Measurements from ENCODE around the gene DCST2. TPM values are rescaled to one million over a fixed set of nuclear protein-coding genes. Genes with fewer than 3 reads are reported as not detected.

The DCST2 gene
- total RNA-seq, 4 donors from 2014 or later: 0.35 to 0.54 TPM; not detected in 2

DNA sequence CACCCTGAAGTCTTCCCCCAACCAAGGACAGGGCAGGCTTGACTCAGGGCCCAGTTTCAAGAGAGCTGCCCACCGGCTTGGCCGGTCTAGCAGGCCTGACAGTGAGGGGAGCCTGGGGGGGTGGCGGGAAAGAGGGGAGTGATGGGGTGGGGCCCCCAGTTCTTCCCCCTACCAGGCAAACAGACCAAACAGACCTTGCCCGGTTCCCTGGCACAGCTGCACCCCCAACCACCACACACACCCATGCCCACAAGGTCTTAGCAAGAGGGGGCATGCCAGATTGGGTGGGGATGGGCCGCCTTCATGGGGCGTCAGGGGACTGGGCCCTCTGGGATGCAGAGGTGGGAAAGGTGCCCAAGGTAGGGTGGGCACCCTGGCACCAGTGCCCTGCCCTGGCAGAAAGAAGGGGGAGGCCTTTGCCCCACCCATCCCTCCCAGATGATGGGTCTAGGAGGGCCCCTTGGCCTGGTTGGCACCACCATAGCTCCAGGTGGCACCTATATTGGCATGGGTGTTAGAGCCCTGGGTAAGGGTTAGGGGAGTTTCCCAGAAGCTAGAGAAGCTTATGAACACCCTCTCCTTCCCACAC is 22.1 kb downstream of the DCST2 start:
- no CpG with 5 or more reads among the region's 6 CpGs for WGBS, 2 donors (ENCODE audit: low coverage in 1 of 2)
- Histone ChIP-seq H3K9me3 (no peaks in the 10 kb centered on the region), H3K4me3 (no peak overlapping the region), H3K27ac (peak overlapping the region; percentile 2 to 97 (median 76)), H3K36me3 (peaks cover 0 to 27% of the 10 kb centered on the region in 2 donors), H3K27me3 (no peaks in the 10 kb centered on the region), H3K4me1 (peaks cover 0 to 83% (median 34%) of the 10 kb centered on the region in 3 donors)
- TF ChIP-seq POLR2AphosphoS5 (IDR thresholded peaks at IDR 0.05) (no peak), EP300 (IDR thresholded peaks at IDR 0.05) (no peak), POLR2A (IDR thresholded peaks at IDR 0.05) (no peak)
- TF ChIP-seq, protein P1, sequence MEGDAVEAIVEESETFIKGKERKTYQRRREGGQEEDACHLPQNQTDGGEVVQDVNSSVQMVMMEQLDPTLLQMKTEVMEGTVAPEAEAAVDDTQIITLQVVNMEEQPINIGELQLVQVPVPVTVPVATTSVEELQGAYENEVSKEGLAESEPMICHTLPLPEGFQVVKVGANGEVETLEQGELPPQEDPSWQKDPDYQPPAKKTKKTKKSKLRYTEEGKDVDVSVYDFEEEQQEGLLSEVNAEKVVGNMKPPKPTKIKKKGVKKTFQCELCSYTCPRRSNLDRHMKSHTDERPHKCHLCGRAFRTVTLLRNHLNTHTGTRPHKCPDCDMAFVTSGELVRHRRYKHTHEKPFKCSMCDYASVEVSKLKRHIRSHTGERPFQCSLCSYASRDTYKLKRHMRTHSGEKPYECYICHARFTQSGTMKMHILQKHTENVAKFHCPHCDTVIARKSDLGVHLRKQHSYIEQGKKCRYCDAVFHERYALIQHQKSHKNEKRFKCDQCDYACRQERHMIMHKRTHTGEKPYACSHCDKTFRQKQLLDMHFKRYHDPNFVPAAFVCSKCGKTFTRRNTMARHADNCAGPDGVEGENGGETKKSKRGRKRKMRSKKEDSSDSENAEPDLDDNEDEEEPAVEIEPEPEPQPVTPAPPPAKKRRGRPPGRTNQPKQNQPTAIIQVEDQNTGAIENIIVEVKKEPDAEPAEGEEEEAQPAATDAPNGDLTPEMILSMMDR (IDR thresholded peaks at IDR 0.05): no peak
- ATAC-seq: no peak

DNA sequence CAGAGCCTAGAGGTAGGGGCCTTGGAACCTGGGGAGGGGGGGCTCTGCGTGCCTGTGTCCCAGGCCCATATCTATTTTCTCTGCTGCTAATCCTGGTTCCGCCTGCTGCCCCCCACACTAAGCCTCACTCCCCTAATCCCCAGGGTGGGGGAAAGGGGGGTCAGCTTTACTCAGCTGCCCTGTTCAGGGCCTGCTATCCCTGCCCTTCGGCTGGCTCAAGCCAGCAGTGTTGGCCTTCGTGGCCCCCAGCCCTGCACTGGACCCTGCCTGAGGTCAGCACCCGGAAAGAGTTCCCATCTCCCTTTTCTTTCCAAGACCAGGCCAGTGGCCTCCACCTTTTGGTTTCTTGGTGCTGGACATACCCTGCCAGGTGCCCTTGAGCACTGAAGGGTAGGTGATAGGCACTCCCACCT is 22.6 kb downstream of the DCST2 start:
- peak overlapping the region in 3 of 4 donors; percentile 64 to 97 (median 88) for H3K27ac ChIP-seq
- H3K4me3 ChIP-seq: no peak overlapping the region
- TF ChIP-seq EP300 (IDR thresholded peaks at IDR 0.05) (no peak), POLR2AphosphoS5 (IDR thresholded peaks at IDR 0.05) (no peak)
- ATAC-seq: no peak
- H3K9me3 ChIP-seq: no peaks in the 10 kb centered on the region
- H3K27me3 ChIP-seq: no peaks in the 10 kb centered on the region
- H3K36me3 ChIP-seq: peaks cover 0 to 21% of the 10 kb centered on the region in 2 donors
- 76% methylated on average over 5 of the region's 5 CpGs; no CpG with 5 or more reads in 1 of the 2 donors for WGBS, 2 donors (ENCODE audit: low coverage in 1 of 2)
- H3K4me1 ChIP-seq: peaks cover 0 to 83% (median 32%) of the 10 kb centered on the region in 3 donors

DNA sequence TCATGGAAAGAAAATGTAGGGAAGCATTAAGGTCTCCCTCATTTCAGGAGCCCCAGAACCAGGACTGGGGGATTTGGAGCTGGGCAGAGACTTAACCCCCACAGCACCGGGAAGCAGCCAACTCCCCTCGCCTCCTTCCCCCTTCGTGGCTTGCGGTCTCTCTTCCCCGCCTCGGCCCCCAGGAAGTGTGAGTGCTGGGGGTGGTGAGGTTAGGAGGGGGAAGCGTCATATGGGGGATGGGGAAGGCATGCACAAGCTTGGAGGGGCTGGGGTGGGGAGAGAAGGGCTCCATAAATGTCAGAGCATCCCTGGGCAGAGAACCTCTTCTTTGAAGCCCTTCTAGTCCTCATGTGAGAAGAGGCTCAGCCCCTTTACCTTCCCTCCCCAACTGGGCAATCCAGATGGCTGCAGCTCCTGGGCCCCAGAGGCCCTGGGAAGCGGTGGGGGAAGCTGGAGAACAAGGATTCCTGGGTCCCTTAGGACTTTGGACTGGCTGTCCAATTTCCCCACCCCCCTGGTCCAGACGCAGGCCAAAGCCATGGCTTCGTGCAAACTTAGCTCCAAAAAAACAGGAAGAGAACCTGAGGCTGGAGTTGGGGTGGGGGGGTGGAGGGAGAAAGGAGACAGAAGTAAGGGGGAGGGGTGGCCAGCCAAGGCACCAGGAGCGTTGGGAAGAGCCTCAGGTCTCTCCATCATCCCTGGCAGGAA is 23.2 kb downstream of the DCST2 start:
- H3K27me3 ChIP-seq: no peaks in the 10 kb centered on the region
- no peak overlapping the region for H3K4me3 ChIP-seq
- H3K36me3 ChIP-seq: peaks cover 0 to 15% of the 10 kb centered on the region in 2 donors
- 44 to 86% methylated on average over 1 to 6 of the region's 11 CpGs for WGBS, 2 donors (ENCODE audit: low coverage in 1 of 2)
- ATAC-seq: no peak
- peaks cover 0 to 88% (median 36%) of the 10 kb centered on the region in 3 donors for H3K4me1 ChIP-seq
- no peaks in the 10 kb centered on the region for H3K9me3 ChIP-seq
- peak overlapping the region in 3 of 4 donors; percentile 64 to 97 (median 88) for H3K27ac ChIP-seq
- no peak for TF ChIP-seq POLR2A (IDR thresholded peaks at IDR 0.05)
- no peak for TF ChIP-seq EP300 (IDR thresholded peaks at IDR 0.05)
- TF ChIP-seq POLR2AphosphoS5 (IDR thresholded peaks at IDR 0.05): no peak
- TF ChIP-seq, protein P1 (IDR thresholded peaks at IDR 0.05): no peak

DNA sequence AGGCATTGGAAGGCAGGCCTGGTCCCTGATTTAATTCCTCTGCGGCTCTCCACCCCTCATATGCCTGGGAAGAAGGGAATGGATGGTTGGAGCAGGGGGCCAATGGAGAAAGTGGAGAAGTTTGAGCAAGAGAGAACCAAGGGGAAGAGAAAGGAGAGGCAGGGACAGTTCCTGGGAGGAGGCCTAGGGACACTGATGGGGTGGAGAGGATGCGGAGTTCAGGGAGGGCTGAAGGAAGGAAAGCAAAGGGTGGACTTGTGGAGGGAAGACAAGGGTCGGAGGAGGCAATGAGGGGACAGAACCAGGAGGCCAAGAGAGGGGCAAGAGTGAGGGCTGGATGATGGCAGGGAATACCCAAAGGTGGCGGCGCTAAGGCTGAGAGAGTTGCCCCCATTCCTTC is 23.8 kb downstream of the DCST2 start:
- WGBS, 2 donors (ENCODE audit: low coverage in 1 of 2): 88 to 98% methylated on average over 4 to 5 of the region's 5 CpGs
- H3K4me3 ChIP-seq: peak overlapping the region in 1 of 2 donors; percentile 34

DNA sequence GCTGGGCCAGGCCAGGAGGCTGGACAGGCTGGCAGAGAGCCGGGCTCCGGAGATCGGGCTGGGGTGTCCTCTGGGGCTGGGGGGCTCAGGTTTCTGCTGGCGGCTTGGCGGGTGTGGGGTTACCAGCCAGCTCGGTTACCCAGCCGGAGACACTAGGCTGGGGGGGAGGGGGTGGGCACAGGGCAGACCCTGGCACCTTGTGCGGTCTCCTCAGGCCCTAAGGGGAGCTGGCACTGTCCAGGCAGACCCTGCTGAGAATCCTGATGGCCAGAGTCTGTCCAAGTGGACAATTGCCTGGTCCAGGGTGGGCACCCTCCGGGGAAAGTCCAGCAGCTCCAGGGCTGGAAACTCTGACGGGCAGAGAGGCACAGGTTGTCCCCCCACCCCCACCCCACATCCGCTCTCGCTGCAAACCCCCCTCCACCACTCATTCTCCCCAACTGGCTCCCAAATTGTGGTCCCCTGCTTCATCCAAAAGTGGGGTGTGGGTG is 24.3 kb downstream of the DCST2 start:
- Histone ChIP-seq H3K27me3 (no peaks in the 10 kb centered on the region), H3K27ac (peak overlapping the region in 3 of 4 donors; percentile 88 to 97 (median 97)), H3K9me3 (no peaks in the 10 kb centered on the region), H3K4me3 (peak overlapping the region in 1 of 2 donors; percentile 34), H3K4me1 (peaks cover 3 to 98% (median 47%) of the 10 kb centered on the region in 3 donors), H3K36me3 (peaks cover 0 to 4% of the 10 kb centered on the region in 2 donors)
- no peak for ATAC-seq
- TF ChIP-seq POLR2A (IDR thresholded peaks at IDR 0.05) (no peak), POLR2AphosphoS5 (IDR thresholded peaks at IDR 0.05) (no peak), EP300 (IDR thresholded peaks at IDR 0.05) (no peak)
- TF ChIP-seq, protein P1 (IDR thresholded peaks at IDR 0.05): no peak
- WGBS, 2 donors (ENCODE audit: low coverage in 1 of 2): no CpG with 5 or more reads among the region's 12 CpGs

More for the DNA sequence above, 23.8 kb downstream of the DCST2 start:
- H3K4me1 ChIP-seq: peaks cover 1 to 95% (median 42%) of the 10 kb centered on the region in 3 donors
- TF ChIP-seq POLR2AphosphoS5 (IDR thresholded peaks at IDR 0.05) (no peak), POLR2A (IDR thresholded peaks at IDR 0.05) (no peak), EP300 (IDR thresholded peaks at IDR 0.05) (no peak)
- TF ChIP-seq, protein P1 (IDR thresholded peaks at IDR 0.05): no peak
- H3K27ac ChIP-seq: peak overlapping the region in 3 of 4 donors; percentile 88 to 97 (median 97)
- no peaks in the 10 kb centered on the region for H3K27me3 ChIP-seq
- ATAC-seq: no peak
- H3K36me3 ChIP-seq: peaks cover 0 to 9% of the 10 kb centered on the region in 2 donors
- H3K9me3 ChIP-seq: no peaks in the 10 kb centered on the region
